C1 segment of cervical spinal cord (tissue), 14 donors: ENCODE measurements around the gene EIF4A2.

Source experiments
- DNase-seq, 14 donors: peaks; one replicate each; lab custom pipeline; 2025; lab: John Stamatoyannopoulos, UW

EIF4A2 gene

GRCh38 chr3:186783058-186783730 is at the start of gene EIF4A2:
Gene EIF4A2 (plus strand): TSS chr3:186783577. CDS start chr3:186783611, 34 bp downstream.
- DNase-seq = peak; percentile 66 to 96 (median 88)

DNA sequence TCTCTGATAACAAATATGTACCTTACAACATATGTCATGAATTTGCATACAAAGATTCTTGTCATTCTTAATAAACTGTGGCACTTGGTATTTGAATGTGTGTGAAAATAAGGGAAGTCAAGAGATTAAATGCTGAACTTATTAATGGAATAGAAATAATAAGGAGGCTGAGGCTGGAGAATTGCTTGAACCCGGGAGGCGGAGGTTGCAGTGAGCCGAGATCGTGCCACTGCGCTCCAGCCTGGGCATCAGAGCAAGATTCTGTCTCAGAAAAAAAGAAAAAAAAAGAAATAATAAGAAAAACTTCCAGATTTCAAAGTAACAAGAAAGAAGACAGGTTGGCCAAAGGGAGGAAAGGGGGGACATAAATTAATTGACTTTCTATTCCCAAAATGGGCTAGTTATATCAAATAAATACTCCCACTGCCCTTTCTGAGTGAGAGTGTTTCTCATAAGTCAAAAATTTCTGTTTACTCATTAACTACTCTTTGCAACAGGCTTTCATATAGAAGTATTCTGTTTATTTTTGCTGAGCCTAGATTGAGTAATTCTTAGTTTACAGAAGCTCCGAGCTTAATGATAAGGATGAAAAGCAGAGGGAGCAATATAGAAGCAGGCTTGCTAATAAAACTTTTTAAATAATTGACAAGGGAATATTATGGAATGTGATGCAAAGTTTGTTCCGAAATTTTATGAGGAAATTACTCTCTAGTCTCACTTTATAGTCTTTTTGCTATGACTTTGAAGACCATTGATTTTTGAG is 40.6 kb upstream of the EIF4A2 start:
- no peak for DNase-seq

- no peak for DNase-seq
Measured at GRCh38 chr3:186743666-186744065, 39.7 kb upstream of the EIF4A2 start.

DNA sequence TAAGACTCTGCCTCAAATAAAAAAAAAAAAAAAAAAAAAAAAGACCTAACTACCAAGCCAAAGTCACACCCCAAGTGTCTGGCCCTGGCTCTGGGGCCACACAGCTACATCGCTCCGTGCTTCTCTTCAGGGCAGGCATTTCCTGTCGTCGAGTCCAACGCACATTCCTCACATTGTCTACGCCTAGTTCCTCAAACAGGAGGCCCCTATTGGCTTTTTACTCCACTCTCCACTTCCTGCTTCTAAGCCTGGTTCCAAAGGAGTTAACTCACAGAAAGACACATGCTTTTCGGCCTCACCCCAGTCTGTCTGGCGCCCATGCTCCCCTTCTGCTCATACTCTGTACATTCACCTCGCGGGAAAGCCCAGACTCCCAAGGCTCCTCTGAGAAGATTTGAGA is 37.4 kb upstream of the EIF4A2 start:
- peak in 4 of 14 donors; percentile 1 to 14 (median 5) for DNase-seq

- DNase-seq = no peak
Measured at GRCh38 chr3:186750316-186750715, 33.1 kb upstream of the EIF4A2 start.

- no peak for DNase-seq
Measured at GRCh38 chr3:186751480-186751879, 31.9 kb upstream of the EIF4A2 start.

GRCh38 chr3:186754006-186754405 is 29.4 kb upstream of the EIF4A2 start:
- no peak for DNase-seq

GRCh38 chr3:186754871-186755270 is 28.5 kb upstream of the EIF4A2 start:
- no peak for DNase-seq

DNA sequence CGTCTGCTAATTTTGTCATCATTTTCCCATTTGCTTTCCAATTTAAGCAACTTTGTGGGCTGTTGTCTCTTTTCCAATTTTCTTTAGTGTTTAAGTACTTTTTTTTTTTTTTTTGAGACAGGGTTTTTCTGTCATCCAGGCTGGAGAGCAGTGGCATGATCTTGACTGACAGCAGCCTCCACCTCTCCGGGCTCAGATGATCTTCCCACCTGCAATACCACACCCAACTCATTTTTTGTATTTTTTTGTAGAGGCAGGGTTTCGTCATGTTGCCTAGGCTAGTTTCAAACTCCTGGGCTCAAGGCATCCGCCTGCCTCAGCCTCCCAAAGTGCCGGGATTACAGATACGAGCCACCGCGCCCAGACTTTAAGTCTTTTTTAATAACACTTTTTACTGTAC is 26.2 kb upstream of the EIF4A2 start:
- DNase-seq = no peak

DNA sequence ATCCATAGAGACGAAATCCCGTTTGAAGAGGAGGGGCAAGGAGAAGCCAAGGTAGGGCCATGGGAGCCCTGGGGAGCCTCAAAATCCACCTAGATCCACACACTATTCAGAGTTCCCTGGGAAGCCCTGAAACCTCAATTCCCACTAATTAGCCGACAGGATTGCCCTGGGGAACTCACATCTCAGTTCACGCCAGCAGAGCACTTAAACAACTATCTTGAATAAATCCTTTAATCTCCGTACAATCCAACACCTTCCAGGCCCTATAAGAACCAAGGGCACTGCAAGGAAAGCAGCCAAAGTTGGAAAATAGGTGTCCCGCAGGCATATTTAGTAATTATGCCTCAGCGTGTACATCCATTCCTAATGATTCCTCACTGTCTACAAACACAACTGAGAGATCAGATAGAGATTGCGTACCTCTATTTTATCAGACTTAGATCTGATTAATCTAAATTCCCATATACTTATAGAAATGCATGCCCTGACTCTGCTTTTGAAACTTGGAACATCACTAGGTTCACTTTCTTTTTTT is 25.6 kb upstream of the EIF4A2 start:
- no peak for DNase-seq

GRCh38 chr3:186759231-186759930 is 24.0 kb upstream of the EIF4A2 start:
- no peak for DNase-seq

DNA sequence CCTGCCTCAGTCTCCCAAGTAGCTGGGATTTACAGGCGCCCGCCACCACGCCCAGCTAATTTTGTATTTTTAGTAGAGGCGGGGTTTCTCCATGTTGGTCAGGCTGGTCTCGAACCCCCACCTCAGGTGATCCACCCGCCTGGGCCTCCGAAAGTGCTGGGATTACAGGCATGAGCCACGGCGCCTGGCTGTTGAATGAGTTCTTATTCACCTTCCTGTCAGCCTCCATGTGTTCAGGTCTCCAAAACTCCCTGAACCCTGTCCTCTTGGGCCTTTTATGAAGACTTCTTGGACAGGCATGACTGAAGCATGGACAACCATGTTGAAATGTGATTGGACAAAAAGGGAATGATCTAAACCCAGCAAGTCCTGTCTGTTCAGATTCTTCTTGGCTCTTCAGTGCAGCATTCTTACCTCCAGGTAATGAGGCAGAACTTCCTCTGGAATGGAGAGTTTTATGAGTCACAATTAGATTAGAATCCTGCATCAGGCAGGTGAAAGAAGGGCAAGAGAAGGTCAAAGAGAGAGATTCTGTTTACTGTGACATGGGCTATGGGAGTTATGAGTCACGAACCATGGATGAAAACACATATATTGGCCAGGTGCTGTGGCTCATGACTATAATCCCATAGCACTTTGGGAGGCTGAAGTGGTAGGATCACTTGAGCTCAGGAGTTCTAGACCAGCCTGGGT is 23.1 kb upstream of the EIF4A2 start:
- no peak for DNase-seq

GRCh38 chr3:186760897-186761447 is 22.4 kb upstream of the EIF4A2 start:
- no peak for DNase-seq

GRCh38 chr3:186772281-186772694 is 11.1 kb upstream of the EIF4A2 start:
- peak in 1 of 14 donors; percentile 25 for DNase-seq

- peak in 12 of 14 donors; percentile 17 to 67 (median 53) for DNase-seq
Measured at GRCh38 chr3:186772701-186773417, 10.5 kb upstream of the EIF4A2 start.

DNA sequence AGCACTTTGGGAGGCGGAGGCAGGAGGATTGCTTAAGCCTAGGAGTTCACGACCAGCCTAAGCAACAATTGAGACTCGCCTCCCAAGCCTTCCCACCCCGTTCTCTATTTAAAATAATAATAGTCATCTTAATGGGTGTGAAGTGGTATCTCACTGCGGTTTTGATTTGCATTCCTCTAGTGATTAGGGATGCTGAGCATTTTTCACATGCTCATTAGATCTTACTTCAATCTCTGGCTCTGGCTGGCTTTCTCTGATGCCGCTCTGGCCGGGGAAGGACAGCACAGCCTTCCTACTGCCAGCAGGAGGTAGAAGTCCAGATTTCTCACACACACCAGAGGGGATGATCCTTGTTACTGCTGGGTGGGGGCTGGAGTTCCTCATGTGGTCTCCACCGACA is 7.4 kb upstream of the EIF4A2 start:
- DNase-seq = no peak

GRCh38 chr3:186779204-186779603 is 4.2 kb upstream of the EIF4A2 start:
- no peak for DNase-seq

- no peak for DNase-seq
Measured at GRCh38 chr3:186782542-186783057, 777 bp upstream of the EIF4A2 start.

DNA sequence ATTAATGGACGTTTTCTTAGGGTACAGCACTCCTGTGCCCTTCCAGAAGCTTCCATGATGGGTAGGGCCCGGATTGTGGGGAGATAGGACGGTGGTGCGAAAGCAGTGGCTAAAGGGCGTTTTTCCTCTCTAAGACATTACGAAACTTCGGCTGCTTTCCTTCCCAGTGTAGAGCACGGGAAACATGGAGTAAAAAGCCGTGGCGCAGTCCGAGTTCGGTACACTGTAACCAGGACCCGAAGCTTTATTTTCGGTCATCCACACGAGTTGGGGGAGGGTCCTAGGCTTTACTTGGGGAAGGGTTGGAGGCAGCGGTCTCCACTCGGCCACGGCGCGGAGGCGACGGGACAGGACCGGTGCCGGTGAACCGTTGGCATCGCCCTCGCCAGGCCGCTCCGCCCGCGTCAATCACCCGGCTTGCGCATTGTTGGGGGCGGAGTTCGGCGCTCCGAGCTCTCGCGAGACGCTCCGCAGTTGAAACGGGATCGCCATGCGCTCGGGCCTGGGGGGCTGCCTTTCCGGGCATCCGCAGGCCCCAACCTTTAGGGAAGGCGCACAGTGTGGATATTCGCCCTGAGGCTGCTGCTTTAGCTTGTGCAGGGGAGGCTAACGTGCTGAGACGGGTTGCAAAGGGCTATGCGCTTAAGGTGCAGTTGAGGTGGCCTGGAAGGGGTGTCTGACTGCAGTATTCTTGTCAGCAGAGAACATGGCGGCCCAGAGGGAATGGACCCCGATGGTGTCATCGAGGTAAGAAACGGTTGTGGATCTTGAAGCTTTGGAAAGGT is 546 bp downstream of the EIF4A2 start:
- DNase-seq = peak; percentile 11 to 84 (median 73)
